Trophoblast cell (in vitro differentiated cells and primary cell): ENCODE results near the gene PSRC1.

Experiments
- DNase-seq, 2 donors: peaks; one replicate each; pipeline ENCODE4 v3.0.0-alpha.2; 2016
- H2AFZ ChIP-seq: 2 replicates; pipeline ENCODE4 v1.6.1; 2013; ENCODE audit warnings: low read length, moderate library complexity, mild to moderate bottlenecking; ENCODE audit not compliant: insufficient read depth, poor library complexity
- H2AK5ac ChIP-seq: 2 replicates; pipeline ENCODE4 v1.6.1; 2013; ENCODE audit warnings: mild to moderate bottlenecking, low read length
- H2BK120ac ChIP-seq: 2 replicates; pipeline ENCODE4 v1.6.1; 2013; ENCODE audit warnings: low read length, mild to moderate bottlenecking, moderate library complexity; ENCODE audit not compliant: insufficient read depth, poor library complexity
- H2BK12ac ChIP-seq: 2 replicates; pipeline ENCODE4 v1.6.1; 2013; ENCODE audit warnings: mild to moderate bottlenecking, low read length, moderate library complexity
- H2BK5ac ChIP-seq: 2 replicates; pipeline ENCODE4 v1.6.1; 2013; ENCODE audit warnings: low read length, low read depth, moderate library complexity, mild to moderate bottlenecking; ENCODE audit not compliant: poor library complexity
- H3K14ac ChIP-seq: 2 replicates; pipeline ENCODE4 v1.6.1; 2013; ENCODE audit warnings: mild to moderate bottlenecking, low read length
- H3K18ac ChIP-seq: 2 replicates; pipeline ENCODE4 v1.6.1; 2013; ENCODE audit warnings: mild to moderate bottlenecking, low read length
- H3K23ac ChIP-seq: 2 replicates; pipeline ENCODE4 v1.6.1; 2013; ENCODE audit warnings: low read length
- H3K27ac ChIP-seq: 2 replicates; pipeline ENCODE4 v1.5.1; 2013; ENCODE audit warnings: low read depth, mild to moderate bottlenecking, inconsistent platforms, low read length, moderate library complexity
- H3K27me3 ChIP-seq: 2 replicates; pipeline ENCODE4 v1.6.1; 2013; ENCODE audit warnings: inconsistent platforms, mild to moderate bottlenecking, low read length, moderate library complexity; ENCODE audit not compliant: insufficient read depth
- H3K36me3 ChIP-seq, 2 experiments: 1 replicate in 1 of 2; 2 replicates in 1 of 2; pipeline ENCODE4 v1.6.1; 2013; ENCODE audit warnings: low read length in 2 of 2, mild to moderate bottlenecking in 2 of 2, moderate library complexity in 1 of 2; ENCODE audit not compliant: insufficient read depth in 2 of 2, control insufficient read depth in 1 of 2
- H3K4ac ChIP-seq: 2 replicates; pipeline ENCODE4 v1.6.1; 2013; ENCODE audit warnings: low read depth, mild to moderate bottlenecking, low read length, moderate library complexity
- H3K4me1 ChIP-seq, 2 experiments: 1 replicate in 1 of 2; 2 replicates in 1 of 2; pipeline ENCODE4 v1.6.1; 2013; ENCODE audit warnings: low read length in 2 of 2, mild to moderate bottlenecking in 2 of 2, moderate library complexity in 1 of 2; ENCODE audit not compliant: insufficient read depth in 2 of 2, control insufficient read depth in 1 of 2
- H3K4me2 ChIP-seq: 2 replicates; pipeline ENCODE4 v1.6.1; 2013; ENCODE audit warnings: inconsistent platforms, mild to moderate bottlenecking, low read length, moderate library complexity
- H3K4me3 ChIP-seq: 2 replicates; pipeline ENCODE4 v1.5.1; 2013; ENCODE audit warnings: mild to moderate bottlenecking, low read depth, low read length, inconsistent platforms
- H3K79me1 ChIP-seq: one replicate; pipeline ENCODE4 v1.6.1; 2013; ENCODE audit warnings: low read length
- H3K79me2 ChIP-seq: 2 replicates; pipeline ENCODE4 v1.6.1; 2013; ENCODE audit warnings: low read length, mild to moderate bottlenecking; ENCODE audit not compliant: control insufficient read depth, insufficient read depth, poor library complexity
- H3K9ac ChIP-seq: 2 replicates; pipeline ENCODE4 v1.6.1; 2013; ENCODE audit warnings: mild to moderate bottlenecking, low read length
- H3K9me3 ChIP-seq: 2 replicates; pipeline ENCODE4 v1.6.1; 2013; ENCODE audit warnings: low read depth, mild to moderate bottlenecking, control low read depth, inconsistent platforms, low read length; ENCODE audit not compliant: insufficient read depth
- H4K12ac ChIP-seq: 2 replicates; pipeline ENCODE4 v1.6.1; 2013; ENCODE audit warnings: low read depth, mild to moderate bottlenecking, low read length, moderate library complexity
- H4K8ac ChIP-seq: 2 replicates; pipeline ENCODE4 v1.6.1; 2013; ENCODE audit warnings: low read depth, mild to moderate bottlenecking, low read length, moderate library complexity
- H4K91ac ChIP-seq: one replicate; pipeline ENCODE4 v1.6.1; 2013; ENCODE audit warnings: low read depth, mild to moderate bottlenecking, low read length, moderate library complexity
- WGBS: extraction: QIAGEN DNeasy Blood & Tissue Kit; methylation state at CpG from one replicate; pipeline ENCODE4 v1.1.7; 2013; ENCODE audit warnings: missing lambda C conversion rate; ENCODE audit not compliant: insufficient read length, insufficient coverage; ENCODE audit errors: extremely low coverage; 5-methylcytosine and 5-hydroxymethylcytosine counted together

The PSRC1 gene

DNA sequence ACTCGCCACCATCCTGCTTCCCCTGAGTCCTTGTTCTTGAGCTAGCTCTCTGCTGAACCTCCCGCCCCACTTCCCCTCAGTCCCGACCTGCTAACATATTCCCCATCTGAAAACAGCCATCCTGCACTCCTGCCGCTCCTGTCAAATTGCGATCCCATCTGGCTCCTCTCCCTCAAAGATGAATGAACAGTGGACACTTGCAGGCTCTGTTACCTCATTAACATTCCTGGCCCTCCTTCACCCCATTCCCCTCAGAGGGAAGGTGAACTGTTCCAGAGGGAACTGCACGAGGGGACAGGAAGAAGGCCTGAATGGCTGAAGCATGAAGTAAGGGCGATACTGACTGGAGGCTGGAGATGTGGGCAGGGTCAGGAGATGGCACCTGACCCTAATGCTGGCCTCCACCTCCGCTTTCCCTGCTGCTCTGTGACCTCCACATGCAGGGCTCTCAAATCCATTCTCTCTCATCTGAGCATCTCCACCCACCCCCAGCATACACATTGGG is 41.1 kb downstream of the PSRC1 start:
- Histone ChIP-seq H4K8ac (no peak overlapping the region), H4K91ac (no peak overlapping the region), H3K27me3 (no peaks in the 10 kb centered on the region), H3K4me1 (peaks cover 12 to 22% of the 10 kb centered on the region in 2 experiments), H3K23ac (no peak overlapping the region), H3K9me3 (no peaks in the 10 kb centered on the region), H2BK12ac (no peak overlapping the region), H2BK5ac (no peak overlapping the region), H2AFZ (no peak overlapping the region), H3K9ac (no peak overlapping the region), H3K4me3 (no peak overlapping the region), H3K14ac (no peak overlapping the region), H3K36me3 (peaks cover 17 to 29% of the 10 kb centered on the region in 2 experiments), H3K4me2 (no peak overlapping the region), H3K4ac (no peak overlapping the region), H3K27ac (no peak overlapping the region), H3K79me1 (no peaks in the 10 kb centered on the region), H3K18ac (no peak overlapping the region), H2AK5ac (peak overlapping the region; percentile 20), H4K12ac (no peak overlapping the region), H2BK120ac (no peak overlapping the region), H3K79me2 (no peaks in the 10 kb centered on the region)
- WGBS = no CpG with 5 or more reads among the region's 8 CpGs
- DNase-seq = no peak

DNA sequence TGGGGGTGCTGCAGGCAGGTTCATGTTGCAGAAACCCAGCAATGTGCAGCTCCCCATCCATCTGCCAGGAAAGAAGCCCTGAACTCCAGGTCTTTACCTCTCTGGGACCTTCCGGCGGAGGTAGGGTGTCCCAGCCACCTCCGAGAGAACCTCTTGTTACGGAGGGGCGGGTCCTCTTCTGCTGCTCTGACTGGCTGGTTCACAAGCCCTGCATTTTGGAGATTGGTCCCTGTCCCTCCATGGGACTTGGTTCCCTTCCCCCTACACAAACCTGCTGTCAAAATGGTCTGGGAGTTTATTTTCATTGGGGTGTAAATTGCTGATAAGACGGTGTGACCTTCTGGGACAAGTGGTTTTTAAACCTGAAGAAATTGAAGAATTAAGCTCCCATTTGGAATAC is 41.6 kb downstream of the PSRC1 start:
- no CpG with 5 or more reads among the region's 6 CpGs for WGBS
- Histone ChIP-seq H3K36me3 (peaks cover 18 to 34% of the 10 kb centered on the region in 2 experiments), H3K4me2 (no peak overlapping the region), H3K4ac (no peak overlapping the region), H3K79me2 (no peaks in the 10 kb centered on the region), H2BK5ac (no peak overlapping the region), H4K12ac (no peak overlapping the region), H3K27ac (no peak overlapping the region), H2AFZ (no peak overlapping the region), H3K9me3 (no peaks in the 10 kb centered on the region), H3K23ac (no peak overlapping the region), H2BK12ac (no peak overlapping the region), H4K91ac (no peak overlapping the region), H3K79me1 (no peaks in the 10 kb centered on the region), H4K8ac (no peak overlapping the region), H3K4me1 (peaks cover 12 to 20% of the 10 kb centered on the region in 2 experiments), H3K14ac (no peak overlapping the region), H2AK5ac (no peak overlapping the region), H3K27me3 (no peaks in the 10 kb centered on the region), H3K9ac (no peak overlapping the region), H3K18ac (no peak overlapping the region), H3K4me3 (no peak overlapping the region), H2BK120ac (no peak overlapping the region)
- DNase-seq = no peak

DNA sequence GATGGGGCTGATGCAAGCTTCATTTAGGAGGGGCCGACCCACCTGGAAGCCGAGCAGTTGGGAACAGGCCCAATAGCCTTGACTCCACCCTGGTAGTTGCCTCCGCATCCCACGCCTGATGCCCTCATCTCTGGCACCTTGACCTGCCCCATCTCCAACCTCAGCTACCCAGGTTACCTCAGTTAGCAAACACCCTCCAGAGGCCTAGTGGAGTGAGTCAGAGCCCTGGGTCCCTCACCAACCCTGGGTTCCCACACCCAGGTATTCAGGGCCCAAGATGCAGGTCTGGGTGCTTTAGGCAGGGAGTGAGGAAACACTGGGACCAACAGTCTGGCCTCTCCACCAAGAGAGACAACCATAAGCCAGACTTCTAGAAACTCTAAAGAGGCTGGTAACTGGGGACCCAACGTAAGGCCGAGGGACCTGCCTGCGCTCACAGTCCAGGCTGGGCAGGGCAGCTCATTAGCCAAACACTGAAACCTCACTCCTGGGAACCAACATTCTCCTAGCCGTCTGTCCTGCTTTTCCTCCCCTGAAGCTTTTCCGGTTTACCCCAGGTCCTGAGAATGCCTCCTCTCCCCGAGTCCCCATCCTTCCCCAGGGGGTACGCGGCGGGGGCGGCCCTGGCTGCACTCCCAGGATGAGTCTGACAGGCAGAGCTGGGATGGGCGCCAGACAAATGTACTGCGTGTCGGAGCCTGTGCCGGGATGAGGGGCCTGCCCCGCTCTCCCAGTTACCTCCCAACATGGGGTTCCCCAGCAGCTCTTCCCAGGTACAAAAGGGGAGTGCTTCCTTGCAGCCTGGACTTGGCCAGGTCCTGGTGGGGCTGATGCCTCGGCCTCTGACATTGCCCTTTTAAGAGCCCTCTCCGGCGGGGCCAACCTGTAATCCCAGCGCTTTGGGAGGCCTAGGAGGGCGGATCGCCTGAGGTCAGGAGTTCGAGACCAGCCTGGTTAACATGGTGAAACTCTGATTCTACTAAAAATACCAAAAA is 42.5 kb downstream of the PSRC1 start:
- no peak overlapping the region for H3K4me2 ChIP-seq
- H3K14ac ChIP-seq = no peak overlapping the region
- H3K27me3 ChIP-seq = no peaks in the 10 kb centered on the region
- H2AK5ac ChIP-seq = no peak overlapping the region
- no peak overlapping the region for H4K12ac ChIP-seq
- no peak overlapping the region for H3K4ac ChIP-seq
- no peaks in the 10 kb centered on the region for H3K79me2 ChIP-seq
- H3K4me3 ChIP-seq = no peak overlapping the region
- H3K9me3 ChIP-seq = no peaks in the 10 kb centered on the region
- no peak overlapping the region for H3K18ac ChIP-seq
- H3K23ac ChIP-seq = no peak overlapping the region
- H4K8ac ChIP-seq = no peak overlapping the region
- H3K79me1 ChIP-seq = no peaks in the 10 kb centered on the region
- DNase-seq = peak in 1 of 2 donors; percentile 37
- H3K9ac ChIP-seq = peak overlapping the region; percentile 8
- H3K27ac ChIP-seq = no peak overlapping the region
- peaks cover 12 to 20% of the 10 kb centered on the region in 2 experiments for H3K4me1 ChIP-seq
- H2BK120ac ChIP-seq = no peak overlapping the region
- no peak overlapping the region for H2BK5ac ChIP-seq
- H3K36me3 ChIP-seq = peaks cover 26 to 42% of the 10 kb centered on the region in 2 experiments
- no peak overlapping the region for H4K91ac ChIP-seq
- H2AFZ ChIP-seq = no peak overlapping the region
- WGBS = no CpG with 5 or more reads among the region's 26 CpGs
- no peak overlapping the region for H2BK12ac ChIP-seq

DNA sequence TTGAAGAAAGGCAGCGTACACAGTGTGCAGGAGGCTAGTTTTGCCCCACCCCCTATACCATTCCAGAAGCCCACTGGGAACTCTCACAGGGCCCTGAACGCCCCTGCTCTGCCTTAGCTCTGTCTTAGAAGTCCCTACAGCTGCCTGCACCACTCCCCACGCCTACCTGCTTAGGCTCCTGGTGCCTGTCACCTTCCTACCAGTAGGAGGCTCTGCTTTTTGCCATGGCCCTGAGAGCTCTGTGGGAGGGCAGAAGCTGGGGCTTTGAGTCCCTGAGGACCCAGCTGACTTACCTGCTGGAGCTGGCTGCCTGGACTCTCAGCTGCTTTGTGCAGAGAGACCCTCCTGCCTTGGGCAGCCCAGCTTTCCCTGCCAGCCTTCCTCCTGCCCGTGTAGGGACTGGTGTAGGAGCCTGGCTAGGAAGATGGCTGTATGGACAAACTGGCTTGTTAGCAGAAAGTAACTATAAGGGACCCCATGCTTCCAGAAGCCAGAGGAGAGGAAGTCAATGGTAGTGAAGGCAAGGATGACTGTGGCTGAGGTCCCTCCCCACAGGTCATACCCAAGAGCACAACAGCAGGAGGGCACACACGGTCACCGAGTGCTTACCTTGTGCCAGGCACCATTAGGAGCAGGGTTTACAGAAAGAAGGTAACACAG is 43.4 kb downstream of the PSRC1 start:
- WGBS = no CpG with 5 or more reads among the region's 6 CpGs

More for the DNA sequence above, 43.4 kb downstream of the PSRC1 start:
- H2BK120ac ChIP-seq = no peak overlapping the region
- H3K27me3 ChIP-seq = no peaks in the 10 kb centered on the region
- peak overlapping the region; percentile 5 for H3K27ac ChIP-seq
- no peaks in the 10 kb centered on the region for H3K79me1 ChIP-seq
- no peak overlapping the region for H3K23ac ChIP-seq
- H3K79me2 ChIP-seq = no peaks in the 10 kb centered on the region
- no peak overlapping the region for H3K4ac ChIP-seq
- peak; percentile 51 to 62 for DNase-seq
- H4K8ac ChIP-seq = no peak overlapping the region
- H4K12ac ChIP-seq = peak overlapping the region; percentile 21
- no peak overlapping the region for H2AK5ac ChIP-seq
- H3K18ac ChIP-seq = no peak overlapping the region
- no peak overlapping the region for H2BK12ac ChIP-seq
- H3K9ac ChIP-seq = no peak overlapping the region
- no peak overlapping the region for H3K4me3 ChIP-seq
- peak overlapping the region; percentile 32 for H2BK5ac ChIP-seq
- H2AFZ ChIP-seq = no peak overlapping the region
- no peak overlapping the region for H3K14ac ChIP-seq
- peaks cover 12 to 20% of the 10 kb centered on the region in 2 experiments for H3K4me1 ChIP-seq
- no peak overlapping the region for H4K91ac ChIP-seq
- no peak overlapping the region for H3K4me2 ChIP-seq
- H3K9me3 ChIP-seq = no peaks in the 10 kb centered on the region
- peaks cover 33 to 49% of the 10 kb centered on the region in 2 experiments for H3K36me3 ChIP-seq
